ENCODE measurements around the gene ITPR2.

DNA sequence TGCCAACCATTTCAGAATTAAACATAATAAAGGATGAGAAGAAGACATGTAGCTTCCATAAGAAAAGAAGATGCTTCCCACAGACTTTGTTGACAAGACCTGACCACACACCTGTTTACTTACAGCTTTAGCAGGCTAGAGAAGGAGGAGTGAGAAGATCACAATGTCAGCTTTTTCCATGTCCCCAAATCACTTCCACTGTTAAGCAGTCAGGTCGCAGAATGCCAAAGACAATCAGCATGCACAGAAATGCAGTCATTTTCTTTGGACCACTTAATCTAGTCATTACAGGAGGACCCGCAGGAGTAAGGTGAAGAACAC lies 322.7 kb downstream of the ITPR2 start:
- TF ChIP-seq POLR2A (IDR thresholded peaks at IDR 0.05), result no peak
- TF ChIP-seq, protein P1, sequence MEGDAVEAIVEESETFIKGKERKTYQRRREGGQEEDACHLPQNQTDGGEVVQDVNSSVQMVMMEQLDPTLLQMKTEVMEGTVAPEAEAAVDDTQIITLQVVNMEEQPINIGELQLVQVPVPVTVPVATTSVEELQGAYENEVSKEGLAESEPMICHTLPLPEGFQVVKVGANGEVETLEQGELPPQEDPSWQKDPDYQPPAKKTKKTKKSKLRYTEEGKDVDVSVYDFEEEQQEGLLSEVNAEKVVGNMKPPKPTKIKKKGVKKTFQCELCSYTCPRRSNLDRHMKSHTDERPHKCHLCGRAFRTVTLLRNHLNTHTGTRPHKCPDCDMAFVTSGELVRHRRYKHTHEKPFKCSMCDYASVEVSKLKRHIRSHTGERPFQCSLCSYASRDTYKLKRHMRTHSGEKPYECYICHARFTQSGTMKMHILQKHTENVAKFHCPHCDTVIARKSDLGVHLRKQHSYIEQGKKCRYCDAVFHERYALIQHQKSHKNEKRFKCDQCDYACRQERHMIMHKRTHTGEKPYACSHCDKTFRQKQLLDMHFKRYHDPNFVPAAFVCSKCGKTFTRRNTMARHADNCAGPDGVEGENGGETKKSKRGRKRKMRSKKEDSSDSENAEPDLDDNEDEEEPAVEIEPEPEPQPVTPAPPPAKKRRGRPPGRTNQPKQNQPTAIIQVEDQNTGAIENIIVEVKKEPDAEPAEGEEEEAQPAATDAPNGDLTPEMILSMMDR (IDR thresholded peaks at IDR 0.05), result no peak

Measured in tibial nerve (tissue), 3 donors.